Spleen (tissue), 11 donors: Measurements from ENCODE around the gene HACD1. TPM values are rescaled to one million over a fixed set of nuclear protein-coding genes. Genes with fewer than 3 reads are reported as not detected.

ENCODE experiments used
- DNase-seq: peaks from one replicate; pipeline ENCODE4 v3.0.0-alpha.2; 2020
- H3K27ac ChIP-seq, 8 donors: fragments of 200-600 bp; sonication (generic) in 7 of 8; 1 replicate in 4 of 8; 2 replicates in 4 of 8; pipeline versions ENCODE4 v1.5.0 to v1.8.0; 2016 to 2021; ENCODE audit warnings: inconsistent platforms in 4 of 8, mild to moderate bottlenecking in 4 of 8, moderate library complexity in 1 of 8
- H3K27me3 ChIP-seq, 7 donors: fragments of 200-600 bp; sonication (generic) in 6 of 7; replicated peaks in 1 of 7; 1 replicate in 4 of 7; 2 replicates in 3 of 7; pipeline versions ENCODE4 v1.5.0 to v1.8.0; 2016 to 2021; ENCODE audit warnings: inconsistent platforms in 3 of 7, mild to moderate bottlenecking in 1 of 7
- H3K36me3 ChIP-seq, 6 donors: fragments of 200-600 bp; sonication (generic) in 5 of 6; 1 replicate in 4 of 6; 2 replicates in 2 of 6; pipeline versions ENCODE4 v1.5.0 to v1.8.0; 2016 to 2021; ENCODE audit warnings: inconsistent platforms in 2 of 6
- H3K4me1 ChIP-seq, 6 donors: fragments of 200-600 bp; sonication (generic) in 5 of 6; 1 replicate in 3 of 6; 2 replicates in 3 of 6; pipeline versions ENCODE4 v1.5.0 to v1.8.0; 2016 to 2021; ENCODE audit warnings: inconsistent platforms in 3 of 6
- H3K4me3 ChIP-seq, 8 donors: fragments of 200-600 bp; sonication (generic) in 7 of 8; 1 replicate in 4 of 8; 2 replicates in 4 of 8; pipeline versions ENCODE4 v1.5.0 to v1.8.0; 2016 to 2021; ENCODE audit warnings: inconsistent platforms in 4 of 8, mild to moderate bottlenecking in 4 of 8, moderate library complexity in 2 of 8
- H3K9me3 ChIP-seq, 8 donors: fragments of 200-600 bp; sonication (generic) in 7 of 8; 1 replicate in 4 of 8; 2 replicates in 4 of 8; pipeline versions ENCODE4 v1.5.0 to v1.8.0; 2016 to 2021; ENCODE audit warnings: inconsistent platforms in 4 of 8
- CTCF ChIP-seq, 11 experiments: fragments of 200-600 bp in 7 of 11; fragments of 450-650 bp in 4 of 11; sonication (generic) in 4 of 11; IDR thresholded peaks in 8 of 11; conservative IDR thresholded peaks in 3 of 11; 1 replicate in 7 of 11; 2 replicates in 4 of 11; pipeline versions ENCODE4 v1.4.0 to v1.8.0; 2016 to 2021; ENCODE audit warnings: antibody characterized with exemption in 11 of 11, inconsistent platforms in 4 of 11, mild to moderate bottlenecking in 1 of 11
- POLR2A ChIP-seq, 3 donors: fragments of 450-650 bp; IDR thresholded peaks; one replicate each; pipeline ENCODE4 v1.5.1; 2017; ENCODE audit warnings: antibody characterized with exemption in 3 of 3, mild to moderate bottlenecking in 1 of 3
- POLR2AphosphoS5 ChIP-seq, 3 donors: sonication (generic); formaldehyde crosslinking; IDR thresholded peaks; one replicate each; pipeline ENCODE4 v1.5.1; 2017; ENCODE audit warnings: antibody characterized with exemption in 3 of 3
- WGBS, 5 donors: extraction: QIAGEN DNeasy Blood & Tissue Kit in 3 of 5; methylation state at CpG; one replicate each; pipeline versions ENCODE4 v1.1.5 to v1.1.7; 2013 to 2018; 5-methylcytosine and 5-hydroxymethylcytosine counted together
- intact Hi-C: fragments of 100-400 bp; cut with DNase I; formaldehyde crosslinking; loops from one replicate; pipeline ENCODE4 v1.15.0; 2023; ENCODE audit warnings: low total_unique reads
- polyA plus RNA-seq, 3 donors: library from polyadenylated mRNA; stranded (reverse); fragments of 200-250 nt; gene quantifications; one replicate each; pipeline ENCODE4 v1.2.1, GENCODE V29; 2013
- total RNA-seq, 7 donors: library from RNA; depleted of rRNA in 3 of 7; stranded (reverse); fragments of >200 nt in 3 of 7; fragmentation: NEBNext Ultra II Directional in 4 of 7; extraction: Animal tissue kit (Norgen Biotek cat#: 25700) in 4 of 7; gene quantifications; one replicate each; pipeline versions ENCODE4 v1.1.0 to v1.2.1, GENCODE V29; 2016 to 2021
- donor health status: healthy with polysubstance abuse.
- donor health status: DM: no; HTN: no; CAD: no; lungs with moderate emphysema.
- donor health status: DM: no; HTN: no; CAD: no.
- donor health status: Bipolar disorder and iron deficiency.
- donor health status: healthy.
- donor health status: DM: no; HTN: no; CAD: no.
- donor health status: DM: yes; HTN: yes; CAD: no.

HACD1 gene
- total and polyA plus RNA-seq, 10 donors: 2.8 to 4.9 (median 3.5) TPM

- DNase-seq: no peak
- H3K36me3 ChIP-seq: peaks cover 0 to 14% (median 0%) of the 10 kb centered on the region in 6 donors
- H3K27ac ChIP-seq: peak overlapping the region in 4 of 8 donors; percentile 12 to 97 (median 96)
- H3K4me1 ChIP-seq: peaks cover 22 to 78% (median 45%) of the 10 kb centered on the region in 6 donors
- H3K9me3 ChIP-seq: peaks cover 0 to 10% (median 9%) of the 10 kb centered on the region in 8 donors
- 63 to 76% (median 70%) methylated on average over 10 of the region's 10 CpGs for WGBS, 5 donors
- peak overlapping the region in 1 of 8 donors; percentile 14 for H3K4me3 ChIP-seq
- TF ChIP-seq POLR2A (IDR thresholded peaks at IDR 0.05) (no peak), POLR2AphosphoS5 (IDR thresholded peaks at IDR 0.05) (peak in 1 of 3 donors; percentile 53)
- intact Hi-C loops: no loop called here
- no peaks in the 10 kb centered on the region for H3K27me3 ChIP-seq
Measured at GRCh38 chr10:17648243-17649035, 31.3 kb upstream of the HACD1 start.

- peaks cover 28 to 89% (median 55%) of the 10 kb centered on the region in 6 donors for H3K4me1 ChIP-seq
Measured at GRCh38 chr10:17647326-17647725, 30.2 kb upstream of the HACD1 start.

DNA sequence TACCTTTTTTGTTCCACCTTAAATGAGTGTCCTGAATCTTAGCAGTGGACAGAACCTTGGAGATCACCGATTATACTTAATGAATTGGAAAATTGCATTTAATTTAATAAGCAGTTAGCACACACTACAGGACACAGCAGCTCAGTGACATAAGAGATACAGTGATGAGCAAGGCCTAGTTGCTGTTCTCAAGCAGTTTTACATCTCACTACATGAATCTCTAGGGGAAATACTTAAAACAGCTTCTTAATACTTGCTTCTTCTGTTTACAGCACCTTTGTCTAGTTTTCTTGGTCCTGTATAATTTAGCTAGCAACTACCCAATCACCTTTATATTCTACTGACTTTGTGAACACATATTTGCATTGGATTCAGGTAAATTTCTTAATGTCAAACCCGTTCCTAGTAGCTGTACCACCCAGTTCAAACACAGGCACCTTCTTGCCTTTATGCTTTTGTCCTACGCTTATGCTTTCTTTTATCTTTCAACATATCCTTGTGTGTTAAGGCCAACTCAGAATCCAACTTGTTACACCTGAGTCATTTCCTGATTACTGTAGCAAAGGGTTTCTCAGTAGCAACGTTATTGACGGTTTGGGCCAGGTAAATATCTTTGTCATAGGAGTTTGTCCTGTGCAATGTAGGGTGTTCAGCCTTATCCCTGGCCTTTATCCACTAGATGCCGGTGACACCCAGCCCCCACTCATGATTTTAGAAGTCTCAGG lies 28.6 kb upstream of the HACD1 start:
- H3K36me3 ChIP-seq: peaks cover 0 to 3% (median 0%) of the 10 kb centered on the region in 6 donors
- DNase-seq: no peak
- no peaks in the 10 kb centered on the region for H3K27me3 ChIP-seq
- H3K4me3 ChIP-seq: peak overlapping the region in 5 of 8 donors; percentile 62 to 91 (median 79)
- H3K4me1 ChIP-seq: peaks cover 28 to 86% (median 57%) of the 10 kb centered on the region in 6 donors
- TF ChIP-seq POLR2AphosphoS5 (IDR thresholded peaks at IDR 0.05) (no peak), POLR2A (IDR thresholded peaks at IDR 0.05) (no peak), CTCF (IDR thresholded peaks at IDR 0.05 in 8 of 11, conservative IDR thresholded peaks at IDR 0.05 in 3 of 11) (no peak)
- H3K9me3 ChIP-seq: peaks cover 0 to under 1% (median 0%) of the 10 kb centered on the region in 8 donors
- WGBS, 5 donors: 36 to 47% (median 46%) methylated on average over 6 of the region's 6 CpGs
- intact Hi-C loops: no loop called here
- H3K27ac ChIP-seq: peak overlapping the region in 6 of 8 donors; percentile 22 to 98 (median 96)

More at GRCh38 chr10:17647326-17647725, 30.2 kb upstream of the HACD1 start:
- WGBS, 5 donors: 30 to 60% (median 41%) methylated on average over 3 of the region's 3 CpGs
- TF ChIP-seq POLR2AphosphoS5 (IDR thresholded peaks at IDR 0.05): no peak
- TF ChIP-seq CTCF (IDR thresholded peaks at IDR 0.05 in 8 of 11, conservative IDR thresholded peaks at IDR 0.05 in 3 of 11): no peak
- no peak for TF ChIP-seq POLR2A (IDR thresholded peaks at IDR 0.05)
- Histone ChIP-seq H3K27ac (peak overlapping the region in 6 of 8 donors; percentile 12 to 97 (median 71)), H3K4me3 (peak overlapping the region in 1 of 8 donors; percentile 14), H3K36me3 (peaks cover 0 to 5% (median 0%) of the 10 kb centered on the region in 6 donors), H3K9me3 (no peaks in the 10 kb centered on the region), H3K27me3 (no peaks in the 10 kb centered on the region)
- no peak for DNase-seq
- intact Hi-C loops: no loop called here

- TF ChIP-seq POLR2A (IDR thresholded peaks at IDR 0.05) (no peak), POLR2AphosphoS5 (IDR thresholded peaks at IDR 0.05) (no peak), CTCF (IDR thresholded peaks at IDR 0.05 in 8 of 11, conservative IDR thresholded peaks at IDR 0.05 in 3 of 11) (no peak)
- WGBS, 5 donors: 1 to 3% (median 2%) methylated on average over 9 of the region's 9 CpGs
- H3K27me3 ChIP-seq: no peaks in the 10 kb centered on the region
- H3K9me3 ChIP-seq: peaks cover 0 to 6% (median 0%) of the 10 kb centered on the region in 8 donors
- H3K4me3 ChIP-seq: peak overlapping the region; percentile 62 to 91 (median 76)
- peaks cover 28 to 75% (median 57%) of the 10 kb centered on the region in 6 donors for H3K4me1 ChIP-seq
- peak overlapping the region; percentile 95 to 99 (median 96) for H3K27ac ChIP-seq
- intact Hi-C loops: no loop called here
- H3K36me3 ChIP-seq: no peaks in the 10 kb centered on the region
- no peak for DNase-seq
Measured at GRCh38 chr10:17644485-17644943, 27.3 kb upstream of the HACD1 start.
